Spleen (tissue), 7 donors: ENCODE measurements around the gene TYMP.

Experiments
- POLR2A ChIP-seq, 3 donors: fragments of 450-650 bp; IDR thresholded peaks; one replicate each; pipeline ENCODE4 v1.5.1; 2017; ENCODE audit warnings: antibody characterized with exemption in 3 of 3, mild to moderate bottlenecking in 1 of 3
- POLR2AphosphoS5 ChIP-seq, 3 donors: sonication (generic); formaldehyde crosslinking; IDR thresholded peaks; one replicate each; pipeline ENCODE4 v1.5.1; 2017; ENCODE audit warnings: antibody characterized with exemption in 3 of 3
- TF ChIP-seq, protein P1 (sequence below), 11 experiments: fragments of 200-600 bp in 7 of 11; fragments of 450-650 bp in 4 of 11; sonication (generic) in 4 of 11; IDR thresholded peaks in 8 of 11; conservative IDR thresholded peaks in 3 of 11; 1 replicate in 7 of 11; 2 replicates in 4 of 11; pipeline versions ENCODE4 v1.4.0 to v1.8.0; 2016 to 2021; ENCODE audit warnings: antibody characterized with exemption in 11 of 11, inconsistent platforms in 4 of 11, mild to moderate bottlenecking in 1 of 11
- donor health status: DM: no; HTN: no; CAD: no; lungs with moderate emphysema.
- donor health status: DM: no; HTN: no; CAD: no.
- donor health status: DM: no; HTN: no; CAD: no.

DNA sequence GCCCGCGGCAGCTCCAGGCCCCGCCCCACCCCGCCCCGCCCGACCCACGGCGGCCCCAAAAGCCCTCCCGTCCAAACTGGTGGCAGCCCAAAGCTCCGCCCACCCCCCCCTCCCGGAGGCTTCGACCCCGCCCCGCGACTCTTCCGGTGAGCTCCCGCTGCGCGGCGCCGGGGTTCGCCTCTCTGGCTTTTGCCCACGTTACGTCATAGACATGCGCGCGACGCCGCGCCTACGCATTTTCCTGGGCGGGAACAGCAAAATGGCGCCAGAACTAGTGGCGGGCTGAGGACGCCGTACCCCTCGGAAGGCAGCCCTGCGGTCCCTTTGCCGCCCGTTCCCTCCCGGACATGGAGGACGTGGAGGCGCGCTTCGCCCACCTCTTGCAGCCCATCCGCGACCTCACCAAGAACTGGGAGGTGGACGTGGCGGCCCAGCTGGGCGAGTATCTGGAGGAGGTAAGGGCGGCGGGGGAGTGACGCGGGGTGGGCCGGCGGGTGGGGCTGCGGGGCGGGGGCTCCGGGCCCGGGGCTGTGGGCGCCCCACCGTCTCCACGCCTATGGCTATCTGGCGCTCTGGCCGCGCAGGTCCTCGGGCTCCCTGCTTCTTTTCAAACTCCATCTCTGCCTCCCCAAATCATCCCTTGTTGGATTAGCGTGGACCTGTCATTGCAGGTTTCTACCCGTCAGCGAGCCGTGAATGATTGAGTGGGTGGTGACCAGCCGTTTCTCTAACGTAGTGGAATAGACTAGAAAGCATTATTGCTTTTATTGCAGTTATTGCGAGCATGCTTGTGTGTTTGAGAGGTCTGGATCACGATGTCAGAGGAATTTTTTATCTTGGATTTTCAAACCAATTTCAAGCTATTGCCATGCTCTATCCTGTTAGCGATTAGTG is 21.6 kb downstream of the TYMP start, which contains the start of gene NCAPH2:
- TF ChIP-seq, protein P1, sequence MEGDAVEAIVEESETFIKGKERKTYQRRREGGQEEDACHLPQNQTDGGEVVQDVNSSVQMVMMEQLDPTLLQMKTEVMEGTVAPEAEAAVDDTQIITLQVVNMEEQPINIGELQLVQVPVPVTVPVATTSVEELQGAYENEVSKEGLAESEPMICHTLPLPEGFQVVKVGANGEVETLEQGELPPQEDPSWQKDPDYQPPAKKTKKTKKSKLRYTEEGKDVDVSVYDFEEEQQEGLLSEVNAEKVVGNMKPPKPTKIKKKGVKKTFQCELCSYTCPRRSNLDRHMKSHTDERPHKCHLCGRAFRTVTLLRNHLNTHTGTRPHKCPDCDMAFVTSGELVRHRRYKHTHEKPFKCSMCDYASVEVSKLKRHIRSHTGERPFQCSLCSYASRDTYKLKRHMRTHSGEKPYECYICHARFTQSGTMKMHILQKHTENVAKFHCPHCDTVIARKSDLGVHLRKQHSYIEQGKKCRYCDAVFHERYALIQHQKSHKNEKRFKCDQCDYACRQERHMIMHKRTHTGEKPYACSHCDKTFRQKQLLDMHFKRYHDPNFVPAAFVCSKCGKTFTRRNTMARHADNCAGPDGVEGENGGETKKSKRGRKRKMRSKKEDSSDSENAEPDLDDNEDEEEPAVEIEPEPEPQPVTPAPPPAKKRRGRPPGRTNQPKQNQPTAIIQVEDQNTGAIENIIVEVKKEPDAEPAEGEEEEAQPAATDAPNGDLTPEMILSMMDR (IDR thresholded peaks at IDR 0.05 in 8 of 11, conservative IDR thresholded peaks at IDR 0.05 in 3 of 11) = peak in 3 of 11 experiments; percentile 3 to 22 (median 8)
- TF ChIP-seq POLR2A (IDR thresholded peaks at IDR 0.05) (peak; percentile 24 to 64 (median 56)), POLR2AphosphoS5 (IDR thresholded peaks at IDR 0.05) (peak; percentile 95 to 98 (median 96))
